ENCODE measurements around the gene UBE4B. TPM values are rescaled to one million over a fixed set of nuclear protein-coding genes. Genes with fewer than 3 reads are reported as not detected.

UBE4B gene
- total RNA-seq, 1 experiment from 2014 or later: 28.1 TPM

GRCh38 chr1:10177876-10178275 lies 145.1 kb downstream of the UBE4B start:
- no peaks in the 10 kb centered on the region for H3K27me3 Mint-ChIP-seq (ENCODE audit: unreplicated experiment)
- intact Hi-C loops (cut with micrococcal nuclease; ENCODE audit: unreplicated experiment): no loop called here
- H3K27ac Mint-ChIP-seq (ENCODE audit: unreplicated experiment): no peak overlapping the region
- H3K9me3 Mint-ChIP-seq (ENCODE audit: low read depth, unreplicated experiment): peaks cover 4% of the 10 kb centered on the region
- DNase-seq: no peak
- CTCF ChIA-PET: interaction anchor here (0.6 kb wide), 1 partner anchor 29 kb away, joined by 4 read pairs; no protein-coding TSS in a partner anchor
- H3K4me1 Mint-ChIP-seq (ENCODE audit: low read depth, unreplicated experiment): no peaks in the 10 kb centered on the region
- H3K36me3 Mint-ChIP-seq (ENCODE audit: insufficient read depth, unreplicated experiment): peaks cover 5% of the 10 kb centered on the region
- BruUV-seq (replicated peaks): no TSS peak
- no peak overlapping the region for H3K4me3 Mint-ChIP-seq (ENCODE audit: low read depth, unreplicated experiment)
- TF ChIP-seq CTCF (IDR thresholded peaks at IDR 0.05; ENCODE audit: unreplicated experiment): no peak

GRCh38 chr1:10178597-10179405 lies 146.0 kb downstream of the UBE4B start:
- no TSS peak for BruUV-seq (replicated peaks)
- Mint-ChIP-seq H3K4me1 (ENCODE audit: low read depth, unreplicated experiment) (no peaks in the 10 kb centered on the region), H3K9me3 (ENCODE audit: low read depth, unreplicated experiment) (peaks cover 4% of the 10 kb centered on the region), H3K27ac (ENCODE audit: unreplicated experiment) (no peak overlapping the region), H3K36me3 (ENCODE audit: insufficient read depth, unreplicated experiment) (peaks cover 9% of the 10 kb centered on the region), H3K4me3 (ENCODE audit: low read depth, unreplicated experiment) (no peak overlapping the region), H3K27me3 (ENCODE audit: unreplicated experiment) (no peaks in the 10 kb centered on the region)
- CTCF ChIA-PET: interaction anchor here (0.6 kb wide), 1 partner anchor 29 kb away, joined by 4 read pairs; no protein-coding TSS in a partner anchor
- no peak for DNase-seq
- no peak for TF ChIP-seq CTCF (IDR thresholded peaks at IDR 0.05; ENCODE audit: unreplicated experiment)
- intact Hi-C loops (cut with micrococcal nuclease; ENCODE audit: unreplicated experiment): no loop called here

- Mint-ChIP-seq H3K9me3 (ENCODE audit: low read depth, unreplicated experiment) (peaks cover 4% of the 10 kb centered on the region), H3K4me3 (ENCODE audit: low read depth, unreplicated experiment) (no peak overlapping the region), H3K4me1 (ENCODE audit: low read depth, unreplicated experiment) (no peaks in the 10 kb centered on the region), H3K27me3 (ENCODE audit: unreplicated experiment) (no peaks in the 10 kb centered on the region), H3K36me3 (ENCODE audit: insufficient read depth, unreplicated experiment) (peaks cover 13% of the 10 kb centered on the region), H3K27ac (ENCODE audit: unreplicated experiment) (no peak overlapping the region)
- intact Hi-C loops (cut with micrococcal nuclease; ENCODE audit: unreplicated experiment): no loop called here
- no peak for DNase-seq
- CTCF ChIA-PET: no interaction called here
- no TSS peak for BruUV-seq (replicated peaks)
- TF ChIP-seq CTCF (IDR thresholded peaks at IDR 0.05; ENCODE audit: unreplicated experiment): no peak
Observed at GRCh38 chr1:10179406-10180091, 146.8 kb downstream of the UBE4B start.

- Mint-ChIP-seq H3K36me3 (ENCODE audit: insufficient read depth, unreplicated experiment) (peaks cover 18% of the 10 kb centered on the region), H3K9me3 (ENCODE audit: low read depth, unreplicated experiment) (no peaks in the 10 kb centered on the region), H3K4me1 (ENCODE audit: low read depth, unreplicated experiment) (no peaks in the 10 kb centered on the region), H3K27me3 (ENCODE audit: unreplicated experiment) (no peaks in the 10 kb centered on the region), H3K4me3 (ENCODE audit: low read depth, unreplicated experiment) (no peak overlapping the region), H3K27ac (ENCODE audit: unreplicated experiment) (no peak overlapping the region)
- no peak for TF ChIP-seq CTCF (IDR thresholded peaks at IDR 0.05; ENCODE audit: unreplicated experiment)
- CTCF ChIA-PET: interaction anchor here (0.7 kb wide), 1 partner anchor 1738 kb away, joined by 3 read pairs; no protein-coding TSS in a partner anchor
- DNase-seq: no peak
- intact Hi-C loops (cut with micrococcal nuclease; ENCODE audit: unreplicated experiment): no loop called here
- no TSS peak for BruUV-seq (replicated peaks)
Observed at GRCh38 chr1:10181154-10181553, 148.4 kb downstream of the UBE4B start.

Data from Calu3 (cell line).